Astrocyte (in vitro differentiated cells and primary cell): Measurements from ENCODE around the gene TNRC6A. TPM values are rescaled to one million over a fixed set of nuclear protein-coding genes. Genes with fewer than 3 reads are reported as not detected.
A peak's percentile ranks its signal among the peaks of the same experiment; 100 is the strongest.

Experiments used
- DNase-seq: peaks from one replicate; pipeline ENCODE4 v3.0.0-alpha.2; 2010; ENCODE audit warnings: low read depth
- FAIRE-seq: peaks from 2 replicates; lab custom pipeline; 2011; peaks lifted over from hg19 to GRCh38; lab: Jason Lieb, UNC
- H2AFZ ChIP-seq: 2 replicates; pipeline ENCODE4 v1.6.0; 2012; ENCODE audit warnings: low read depth, low read length, inconsistent platforms
- H3K27ac ChIP-seq: 2 replicates; pipeline ENCODE4 v1.5.1; 2011; ENCODE audit warnings: low read depth, low read length, inconsistent platforms
- H3K27me3 ChIP-seq: 2 replicates; pipeline ENCODE4 v1.6.0; 2011; ENCODE audit warnings: low read length, inconsistent platforms; ENCODE audit not compliant: insufficient read depth
- H3K36me3 ChIP-seq: 2 replicates; pipeline ENCODE4 v1.5.1; 2011; ENCODE audit warnings: low read length, inconsistent platforms; ENCODE audit not compliant: insufficient read depth
- H3K4me1 ChIP-seq: 2 replicates; pipeline ENCODE4 v1.5.1; 2011; ENCODE audit warnings: low read length, inconsistent platforms; ENCODE audit not compliant: insufficient read depth
- H3K4me2 ChIP-seq: 2 replicates; pipeline ENCODE4 v1.6.0; 2012; ENCODE audit warnings: low read length, inconsistent platforms
- H3K4me3 ChIP-seq: 2 replicates; pipeline ENCODE4 v1.5.1; 2011; ENCODE audit warnings: low read depth, mild to moderate bottlenecking, low read length, inconsistent platforms; ENCODE audit not compliant: insufficient read depth
- H3K79me2 ChIP-seq: 2 replicates; pipeline ENCODE4 v1.6.0; 2012; ENCODE audit warnings: mild to moderate bottlenecking, low read length, inconsistent platforms; ENCODE audit not compliant: insufficient read depth
- H3K9ac ChIP-seq: 2 replicates; pipeline ENCODE4 v1.6.0; 2012; ENCODE audit warnings: mild to moderate bottlenecking, low read length, inconsistent platforms
- H3K9me3 ChIP-seq: 2 replicates; pipeline ENCODE4 v1.5.1; 2012; ENCODE audit warnings: low read depth, mild to moderate bottlenecking, low read length, inconsistent platforms; ENCODE audit not compliant: insufficient read depth
- H4K20me1 ChIP-seq: 2 replicates; pipeline ENCODE4 v1.6.0; 2012; ENCODE audit warnings: low read length, inconsistent platforms; ENCODE audit not compliant: insufficient read depth
- H3K27ac Mint-ChIP-seq: one replicate; pipeline ENCODE4 v1.8.0; 2021; ENCODE audit warnings: mild to moderate bottlenecking, mixed read lengths; ENCODE audit not compliant: unreplicated experiment
- H3K27me3 Mint-ChIP-seq: one replicate; pipeline ENCODE4 v1.8.0; 2021; ENCODE audit warnings: low read depth, mixed read lengths; ENCODE audit not compliant: unreplicated experiment
- H3K36me3 Mint-ChIP-seq: one replicate; pipeline ENCODE4 v1.8.0; 2021; ENCODE audit warnings: low read depth, mixed read lengths; ENCODE audit not compliant: unreplicated experiment
- H3K4me1 Mint-ChIP-seq: one replicate; pipeline ENCODE4 v1.8.0; 2021; ENCODE audit warnings: low read depth, mixed read lengths; ENCODE audit not compliant: unreplicated experiment
- H3K4me3 Mint-ChIP-seq: one replicate; pipeline ENCODE4 v1.8.0; 2021; ENCODE audit warnings: mild to moderate bottlenecking, moderate library complexity, mixed read lengths; ENCODE audit not compliant: unreplicated experiment
- H3K9me3 Mint-ChIP-seq: one replicate; pipeline ENCODE4 v1.8.0; 2021; ENCODE audit warnings: mild to moderate bottlenecking, mixed read lengths; ENCODE audit not compliant: unreplicated experiment
- EZH2 ChIP-seq: IDR thresholded peaks from 2 replicates; pipeline ENCODE4 v1.6.1; 2012; ENCODE audit warnings: mild to moderate bottlenecking, low read length, inconsistent platforms; ENCODE audit not compliant: insufficient read depth
- total RNA-seq: library from RNA; stranded (reverse); gene quantifications from 2 replicates; pipeline ENCODE4 v1.2.1, GENCODE V29; 2021
- TF ChIP-seq, protein P1 (sequence below): IDR thresholded peaks from 2 replicates; pipeline ENCODE4 v1.5.1; 2011; ENCODE audit warnings: low read depth, mild to moderate bottlenecking, inconsistent platforms, low read length, moderate library complexity; ENCODE audit not compliant: insufficient read depth

TNRC6A gene
- total RNA-seq, 1 donor from 2014 or later = 51.1 TPM

DNA sequence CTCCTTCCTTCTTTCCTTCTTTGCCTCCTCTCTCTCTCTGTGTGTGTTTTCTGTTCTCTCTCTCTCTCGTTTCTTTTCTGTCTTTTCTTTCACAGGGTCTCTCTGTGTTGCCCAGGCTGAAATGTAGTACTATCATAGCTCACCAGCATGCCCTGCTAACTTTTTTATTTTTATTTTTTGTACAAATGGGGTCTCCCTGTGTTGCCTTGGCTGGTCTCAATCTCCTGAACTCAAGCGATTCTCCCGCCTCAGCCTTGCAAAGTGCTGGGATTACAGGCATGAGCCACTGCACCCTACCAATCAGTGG, 117.9 kb downstream of the TNRC6A start:
- Histone ChIP-seq H4K20me1 (no peaks in the 10 kb centered on the region), H3K27ac (no peak overlapping the region), H3K79me2 (no peaks in the 10 kb centered on the region), H2AFZ (no peak overlapping the region), H3K4me2 (no peak overlapping the region), H3K4me3 (no peak overlapping the region), H3K36me3 (no peaks in the 10 kb centered on the region), H3K9me3 (no peaks in the 10 kb centered on the region), H3K27me3 (no peaks in the 10 kb centered on the region), H3K9ac (no peak overlapping the region), H3K4me1 (peaks cover 21% of the 10 kb centered on the region)
- no peak for FAIRE-seq
- Mint-ChIP-seq H3K36me3 (no peaks in the 10 kb centered on the region), H3K27me3 (peaks cover 6% of the 10 kb centered on the region), H3K4me1 (peaks cover 5% of the 10 kb centered on the region), H3K27ac (no peak overlapping the region), H3K4me3 (no peak overlapping the region), H3K9me3 (peaks cover 4% of the 10 kb centered on the region)
- TF ChIP-seq, protein P1, sequence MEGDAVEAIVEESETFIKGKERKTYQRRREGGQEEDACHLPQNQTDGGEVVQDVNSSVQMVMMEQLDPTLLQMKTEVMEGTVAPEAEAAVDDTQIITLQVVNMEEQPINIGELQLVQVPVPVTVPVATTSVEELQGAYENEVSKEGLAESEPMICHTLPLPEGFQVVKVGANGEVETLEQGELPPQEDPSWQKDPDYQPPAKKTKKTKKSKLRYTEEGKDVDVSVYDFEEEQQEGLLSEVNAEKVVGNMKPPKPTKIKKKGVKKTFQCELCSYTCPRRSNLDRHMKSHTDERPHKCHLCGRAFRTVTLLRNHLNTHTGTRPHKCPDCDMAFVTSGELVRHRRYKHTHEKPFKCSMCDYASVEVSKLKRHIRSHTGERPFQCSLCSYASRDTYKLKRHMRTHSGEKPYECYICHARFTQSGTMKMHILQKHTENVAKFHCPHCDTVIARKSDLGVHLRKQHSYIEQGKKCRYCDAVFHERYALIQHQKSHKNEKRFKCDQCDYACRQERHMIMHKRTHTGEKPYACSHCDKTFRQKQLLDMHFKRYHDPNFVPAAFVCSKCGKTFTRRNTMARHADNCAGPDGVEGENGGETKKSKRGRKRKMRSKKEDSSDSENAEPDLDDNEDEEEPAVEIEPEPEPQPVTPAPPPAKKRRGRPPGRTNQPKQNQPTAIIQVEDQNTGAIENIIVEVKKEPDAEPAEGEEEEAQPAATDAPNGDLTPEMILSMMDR = no peak
- TF ChIP-seq EZH2 = no peak
- DNase-seq = no peak

GRCh38 chr16:24848065-24848464, 118.6 kb downstream of the TNRC6A start:
- DNase-seq = peak; percentile 69
- TF ChIP-seq, protein P1 = no peak
- Histone ChIP-seq H3K36me3 (no peaks in the 10 kb centered on the region), H2AFZ (no peak overlapping the region), H3K4me2 (no peak overlapping the region), H3K27me3 (no peaks in the 10 kb centered on the region), H3K79me2 (no peaks in the 10 kb centered on the region), H4K20me1 (no peaks in the 10 kb centered on the region), H3K9ac (no peak overlapping the region), H3K9me3 (no peaks in the 10 kb centered on the region), H3K4me1 (peaks cover 21% of the 10 kb centered on the region), H3K4me3 (no peak overlapping the region), H3K27ac (peak overlapping the region; percentile 3)
- H3K27me3 Mint-ChIP-seq = peaks cover 6% of the 10 kb centered on the region
- H3K4me3 Mint-ChIP-seq = no peak overlapping the region
- FAIRE-seq = no peak
- no peaks in the 10 kb centered on the region for H3K36me3 Mint-ChIP-seq
- H3K4me1 Mint-ChIP-seq = peaks cover 5% of the 10 kb centered on the region
- peaks cover 4% of the 10 kb centered on the region for H3K9me3 Mint-ChIP-seq
- no peak overlapping the region for H3K27ac Mint-ChIP-seq

GRCh38 chr16:24849641-24850040, 120.2 kb downstream of the TNRC6A start:
- peaks cover 4% of the 10 kb centered on the region for H3K4me1 Mint-ChIP-seq

More at GRCh38 chr16:24849641-24850040, 120.2 kb downstream of the TNRC6A start:
- Histone ChIP-seq H3K9ac (no peak overlapping the region), H4K20me1 (no peaks in the 10 kb centered on the region), H3K9me3 (no peaks in the 10 kb centered on the region), H2AFZ (no peak overlapping the region), H3K4me1 (peaks cover 30% of the 10 kb centered on the region), H3K4me3 (no peak overlapping the region), H3K27ac (no peak overlapping the region), H3K79me2 (no peaks in the 10 kb centered on the region), H3K27me3 (no peaks in the 10 kb centered on the region), H3K4me2 (no peak overlapping the region), H3K36me3 (no peaks in the 10 kb centered on the region)
- H3K27me3 Mint-ChIP-seq = peaks cover 11% of the 10 kb centered on the region
- no peak overlapping the region for H3K4me3 Mint-ChIP-seq
- DNase-seq = no peak
- TF ChIP-seq, protein P1 = no peak
- TF ChIP-seq EZH2 = no peak
- H3K36me3 Mint-ChIP-seq = no peaks in the 10 kb centered on the region
- H3K27ac Mint-ChIP-seq = no peak overlapping the region
- H3K9me3 Mint-ChIP-seq = peaks cover 1% of the 10 kb centered on the region
- no peak for FAIRE-seq
